Esophagus (tissue), 2 donors: ENCODE results near the gene SFTPD. TPM values are rescaled to one million over a fixed set of nuclear protein-coding genes. Genes with fewer than 3 reads are reported as not detected.
"Not testable (repeated sequence)": the region's sequence is repeated elsewhere in the genome, so short reads cannot be mapped to it uniquely, and the experiment has no call there.

Experiments
- H3K27ac ChIP-seq, 2 donors: one replicate each; pipeline ENCODE4 v1.5.1; 2013; ENCODE audit warnings: low read depth in 2 of 2, mild to moderate bottlenecking in 2 of 2, inconsistent platforms in 1 of 2, low read length in 1 of 2, moderate library complexity in 1 of 2
- H3K27me3 ChIP-seq, 2 donors: one replicate each; pipeline ENCODE4 v1.6.1; 2013; ENCODE audit warnings: low read length in 2 of 2, control low read depth in 1 of 2, mild to moderate bottlenecking in 1 of 2; ENCODE audit not compliant: insufficient read depth in 2 of 2, control insufficient read depth in 1 of 2
- H3K36me3 ChIP-seq, 2 donors: one replicate each; pipeline ENCODE4 v1.6.1; 2013; ENCODE audit warnings: low read length in 1 of 2; ENCODE audit not compliant: control insufficient read depth in 2 of 2, insufficient read depth in 2 of 2
- H3K4me1 ChIP-seq, 2 donors: one replicate each; pipeline ENCODE4 v1.6.1; 2013; ENCODE audit warnings: low read length in 1 of 2; ENCODE audit not compliant: control insufficient read depth in 2 of 2, insufficient read depth in 2 of 2
- H3K4me3 ChIP-seq, 2 donors: one replicate each; pipeline ENCODE4 v1.5.1; 2013; ENCODE audit warnings: low read length in 2 of 2, mild to moderate bottlenecking in 2 of 2, low read depth in 1 of 2, moderate library complexity in 1 of 2
- H3K9me3 ChIP-seq, 2 donors: one replicate each; pipeline ENCODE4 v1.6.1; 2013; ENCODE audit warnings: mild to moderate bottlenecking in 2 of 2, low read depth in 1 of 2, low read length in 1 of 2, moderate library complexity in 1 of 2; ENCODE audit not compliant: control insufficient read depth in 2 of 2, insufficient read depth in 1 of 2
- WGBS, 2 donors: extraction: QIAGEN DNeasy Blood & Tissue Kit; methylation state at CpG; one replicate each; pipeline ENCODE4 v1.1.7; 2013; 5-methylcytosine and 5-hydroxymethylcytosine counted together
- polyA plus RNA-seq, 2 donors: library from polyadenylated mRNA; stranded (reverse); fragments of 200-250 nt; gene quantifications; one replicate each; pipeline ENCODE4 v1.2.3, GENCODE V29; 2013
- donor health status: healthy with polysubstance abuse.
- donor health status: Bipolar disorder and iron deficiency.

The SFTPD gene
- polyA plus RNA-seq, 2 donors: 0.79 to 1.3 TPM

DNA sequence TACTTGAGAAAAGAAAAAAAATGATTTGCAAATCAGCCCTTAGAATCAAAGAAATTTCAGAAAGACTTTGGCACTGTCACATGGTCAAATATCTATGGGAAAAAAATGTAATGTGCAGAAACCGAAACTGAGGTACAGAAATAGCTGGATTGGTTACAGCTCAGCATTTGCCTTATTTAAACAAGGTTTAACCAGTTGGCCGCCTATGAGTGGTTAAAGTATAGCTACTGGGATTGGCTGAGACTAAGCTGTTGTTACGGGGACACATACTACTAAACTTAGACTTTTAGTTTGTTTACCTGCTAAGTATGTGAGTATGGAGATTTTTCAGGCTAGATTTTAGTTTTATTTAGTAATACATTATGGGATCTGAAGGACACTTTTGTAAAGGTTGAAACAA lies 38.6 kb downstream of the SFTPD start:
- no peak overlapping the region for H3K27ac ChIP-seq
- H3K4me3 ChIP-seq: no peak overlapping the region

DNA sequence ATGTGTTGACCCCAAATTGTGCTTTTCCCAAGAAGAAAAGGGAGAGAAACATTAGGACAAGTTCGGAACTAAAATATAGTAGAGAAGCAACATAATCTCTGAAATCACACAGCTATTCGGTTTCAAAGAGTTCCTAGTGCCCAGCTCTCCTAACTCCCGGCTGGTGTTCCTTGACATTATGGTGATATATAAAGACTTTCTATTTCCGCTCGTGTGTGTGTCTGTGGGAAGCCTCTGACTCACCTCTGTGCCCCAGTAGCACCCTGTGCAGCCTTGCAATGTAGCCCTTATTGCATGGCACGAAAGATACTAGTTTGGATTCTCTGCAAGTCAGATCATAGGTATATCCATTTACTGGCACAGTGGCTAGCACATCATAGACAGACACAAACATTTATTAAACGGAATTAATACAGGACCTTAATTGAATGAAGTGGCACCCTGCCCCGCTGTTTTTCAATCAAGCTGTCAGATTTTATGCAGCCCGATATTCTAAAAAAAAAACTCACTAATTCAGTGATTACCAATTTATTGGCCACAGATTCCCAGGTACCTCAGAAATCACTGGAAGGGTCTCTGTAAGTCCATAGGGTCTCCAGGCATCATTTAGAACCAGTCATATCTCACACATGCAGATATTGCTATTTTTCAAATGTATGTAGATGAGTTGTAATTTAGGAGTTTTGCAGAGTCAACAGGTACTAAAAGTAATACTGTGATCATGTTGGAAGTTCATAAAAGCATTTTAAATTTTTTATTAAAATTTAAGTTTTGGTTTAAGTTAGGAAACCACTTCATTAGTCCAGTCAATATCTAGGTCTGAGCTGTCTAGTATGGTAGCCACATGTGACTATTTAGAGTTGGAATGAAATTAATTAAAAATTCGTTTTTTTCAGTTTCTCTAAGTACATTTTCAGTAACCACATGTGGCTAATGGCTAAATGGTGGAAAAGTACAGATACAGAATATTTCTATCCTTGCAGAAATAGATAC lies 43.3 kb downstream of the SFTPD start:
- 23 to 27% methylated on average over 10 of the region's 10 CpGs for WGBS, 2 donors
- Histone ChIP-seq H3K4me1 (peaks cover 0 to 7% of the 10 kb centered on the region in 2 donors), H3K27ac (peak overlapping the region; percentile 50 to 57), H3K36me3 (no peaks in the 10 kb centered on the region), H3K4me3 (peak overlapping the region; percentile 50 to 60), H3K9me3 (peaks cover 0 to 2% of the 10 kb centered on the region in 2 donors), H3K27me3 (peaks cover 0 to 4% of the 10 kb centered on the region in 2 donors)

More for the DNA sequence above, 38.6 kb downstream of the SFTPD start:
- Histone ChIP-seq H3K9me3 (no peaks in the 10 kb centered on the region), H3K27me3 (no peaks in the 10 kb centered on the region), H3K4me1 (no peaks in the 10 kb centered on the region), H3K36me3 (no peaks in the 10 kb centered on the region)
- WGBS, 2 donors: 53 to 60% methylated on average over 3 of the region's 3 CpGs

DNA sequence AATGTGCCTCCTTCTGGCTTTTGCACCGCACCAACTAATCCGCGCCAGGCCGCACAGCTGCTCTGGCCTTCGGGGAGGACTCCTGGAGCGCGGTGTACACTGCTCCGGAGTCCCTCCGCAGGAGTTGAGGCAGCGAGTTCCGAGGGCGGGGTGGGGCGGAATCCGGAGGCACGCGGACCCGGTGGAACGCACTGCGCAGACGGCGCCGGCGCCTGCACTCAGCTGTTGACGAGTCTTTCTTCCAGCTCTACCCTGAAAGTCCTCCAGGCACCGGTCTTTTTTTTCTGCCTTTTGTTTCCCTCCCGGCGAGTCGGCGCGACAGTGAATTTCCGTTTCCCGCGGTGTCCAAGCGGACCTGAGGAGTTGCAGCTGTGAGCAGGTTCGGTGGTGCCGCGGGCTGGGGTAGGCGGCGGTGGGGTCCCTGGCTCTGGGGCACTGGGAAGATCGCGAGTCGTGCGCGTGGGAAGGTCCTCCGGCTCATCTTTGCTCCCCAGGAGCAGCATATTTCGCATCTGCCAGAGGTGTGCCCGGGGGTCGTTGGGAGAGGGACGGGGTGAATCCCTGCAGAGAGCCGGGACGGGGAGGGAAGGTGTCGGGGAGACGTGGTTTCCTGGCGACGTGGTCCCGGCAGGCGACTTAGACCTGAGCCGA lies 44.1 kb downstream of the SFTPD start:
- H3K4me3 ChIP-seq: peak overlapping the region; percentile 50 to 60
- H3K36me3 ChIP-seq: no peaks in the 10 kb centered on the region
- peaks cover 0 to 7% of the 10 kb centered on the region in 2 donors for H3K4me1 ChIP-seq
- H3K27me3 ChIP-seq: peaks cover 0 to 4% of the 10 kb centered on the region in 2 donors
- peak overlapping the region; percentile 50 to 57 for H3K27ac ChIP-seq
- H3K9me3 ChIP-seq: peaks cover 0 to 2% of the 10 kb centered on the region in 2 donors
- 1% methylated on average over 58 of the region's 58 CpGs for WGBS, 2 donors

DNA sequence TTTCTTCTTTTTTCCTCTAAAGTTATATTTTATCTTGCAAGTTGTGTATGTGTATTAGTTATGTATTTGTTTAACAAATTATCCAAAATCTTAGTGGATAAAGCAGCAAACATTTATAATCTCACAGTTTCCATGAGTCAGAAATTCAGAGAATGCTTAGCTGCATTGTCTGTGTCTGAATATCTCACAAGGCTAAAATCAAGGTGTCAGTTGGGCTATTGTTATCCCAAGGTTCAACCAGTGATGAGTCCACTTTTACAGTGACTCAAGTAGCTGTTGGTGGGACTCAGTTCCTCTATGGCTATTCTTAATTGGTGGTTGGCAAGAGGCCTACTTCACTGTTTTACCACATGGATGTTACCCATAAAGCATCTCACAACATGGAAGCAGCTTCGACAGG lies 47.3 kb downstream of the SFTPD start:
- not testable (repeated sequence) for H3K27me3 ChIP-seq

DNA sequence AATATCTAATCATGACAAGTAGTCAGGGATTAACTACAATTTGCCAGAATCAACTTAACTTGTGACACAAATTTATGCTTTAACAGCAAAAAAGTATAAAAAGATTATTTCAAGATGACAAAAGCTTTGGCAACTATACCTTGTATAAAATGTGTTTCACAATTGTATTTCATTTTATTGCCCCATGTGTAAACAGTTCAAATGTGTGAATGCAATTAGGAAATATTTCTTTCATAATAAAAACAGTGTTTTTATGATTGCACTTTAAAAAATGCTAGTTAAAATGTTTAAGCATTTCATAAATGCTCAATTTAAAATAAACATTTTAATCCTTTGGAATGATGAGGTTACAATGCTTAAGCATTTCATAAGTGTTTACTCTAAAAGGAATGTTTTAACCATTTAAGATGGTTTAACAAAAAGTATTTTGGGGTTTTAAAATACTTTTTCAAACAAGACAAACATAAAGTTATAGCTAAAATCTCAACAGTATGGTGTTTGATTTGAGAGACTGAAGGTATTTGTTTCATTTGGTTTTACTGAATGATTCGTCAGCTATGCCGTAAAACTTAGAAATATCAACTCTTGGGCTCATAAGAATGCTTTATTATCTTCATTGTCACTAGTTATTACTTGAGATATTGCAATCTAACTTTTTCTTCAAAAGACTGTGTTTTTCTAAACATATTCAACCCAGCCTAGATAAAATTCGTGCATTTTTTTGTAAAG lies 50.1 kb downstream of the SFTPD start:
- WGBS, 2 donors: 74 to 76% methylated on average over 3 of the region's 3 CpGs
- Histone ChIP-seq H3K36me3 (no peaks in the 10 kb centered on the region), H3K27ac (no peak overlapping the region), H3K9me3 (no peaks in the 10 kb centered on the region), H3K4me1 (no peaks in the 10 kb centered on the region), H3K27me3 (no peaks in the 10 kb centered on the region), H3K4me3 (no peak overlapping the region)

More for the DNA sequence above, 47.3 kb downstream of the SFTPD start:
- H3K27ac ChIP-seq, H3K4me1 ChIP-seq, H3K36me3 ChIP-seq, H3K9me3 ChIP-seq, H3K4me3 ChIP-seq: not testable (repeated sequence)
- WGBS, 2 donors: 73 to 80% methylated on average over 1 of the region's 1 CpG

DNA sequence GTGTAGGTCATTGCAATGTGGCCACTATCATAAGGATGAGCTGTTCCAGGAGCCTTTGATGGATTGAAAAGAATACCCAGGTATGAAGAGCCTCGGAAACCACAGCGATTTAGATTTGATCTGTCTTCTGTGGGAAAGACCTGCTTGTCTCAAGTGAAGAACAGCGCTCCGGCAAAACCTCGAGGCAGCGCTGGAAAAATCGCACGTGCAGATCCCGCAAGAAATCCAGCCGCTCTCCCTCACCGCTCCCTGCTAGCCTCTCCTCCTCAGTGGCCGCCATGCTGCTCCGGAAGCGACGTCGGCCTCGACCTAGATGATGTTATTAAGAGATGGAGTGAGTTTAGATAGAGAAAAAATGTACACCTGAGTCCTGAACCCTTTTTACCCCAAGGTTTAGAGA lies 56.0 kb downstream of the SFTPD start:
- 92 to 94% methylated on average over 17 of the region's 17 CpGs for WGBS, 2 donors
- not testable (repeated sequence) for H3K27ac ChIP-seq, H3K27me3 ChIP-seq, H3K4me1 ChIP-seq, H3K36me3 ChIP-seq, H3K9me3 ChIP-seq, H3K4me3 ChIP-seq

DNA sequence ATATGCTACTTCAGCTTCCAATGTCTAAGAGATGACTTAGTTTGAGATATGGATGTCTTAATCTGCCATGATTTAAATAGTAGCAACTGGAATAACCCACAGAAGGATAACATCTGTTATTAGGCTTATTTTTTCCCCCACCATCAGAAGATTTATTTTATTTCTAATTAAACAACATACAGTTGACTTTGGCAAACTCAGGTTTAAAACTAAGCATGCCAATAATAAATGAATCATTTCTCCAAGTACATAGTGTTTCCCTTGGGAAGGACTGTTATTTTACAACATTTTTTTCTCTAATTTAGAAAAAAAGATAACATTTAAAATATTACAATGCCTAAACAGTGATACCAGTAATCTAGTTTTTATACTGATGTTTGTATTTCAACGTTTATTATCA lies 58.4 kb downstream of the SFTPD start:
- no peaks in the 10 kb centered on the region for H3K27me3 ChIP-seq
- no peaks in the 10 kb centered on the region for H3K4me1 ChIP-seq
- H3K4me3 ChIP-seq: no peak overlapping the region
- WGBS, 2 donors: 18 to 25% methylated on average over 1 of the region's 1 CpG
- H3K27ac ChIP-seq: no peak overlapping the region
- H3K9me3 ChIP-seq: no peaks in the 10 kb centered on the region
- no peaks in the 10 kb centered on the region for H3K36me3 ChIP-seq

DNA sequence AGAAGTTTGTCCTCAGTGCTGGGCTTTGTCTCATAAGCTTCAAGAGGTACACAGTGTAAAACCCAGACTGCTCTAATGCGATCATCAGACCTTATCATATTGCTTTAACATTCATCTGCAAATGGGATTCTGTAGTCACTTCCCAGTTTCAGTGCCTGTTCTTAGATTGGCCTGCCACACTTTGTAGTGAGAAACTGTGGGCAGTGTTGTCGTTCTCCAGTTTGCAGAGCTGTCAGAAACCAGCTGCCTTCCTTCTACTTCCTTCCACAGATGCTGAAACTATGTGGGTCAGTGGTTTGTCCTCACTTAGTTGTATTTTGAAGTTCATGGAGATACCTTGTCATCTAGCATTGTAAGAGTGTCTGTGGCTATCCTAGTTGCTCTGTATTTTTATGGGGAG lies 59.9 kb downstream of the SFTPD start:
- not testable (repeated sequence) for H3K27me3 ChIP-seq, H3K36me3 ChIP-seq, H3K9me3 ChIP-seq, H3K27ac ChIP-seq, H3K4me1 ChIP-seq, H3K4me3 ChIP-seq
- WGBS, 2 donors: 60 to 61% methylated on average over 2 of the region's 2 CpGs
